Immature natural killer cell (primary cell): ENCODE measurements around the gene KANK3. TPM values are rescaled to one million over a fixed set of nuclear protein-coding genes. Genes with fewer than 3 reads are reported as not detected.
"Not testable (repeated sequence)": the region's sequence is repeated elsewhere in the genome, so short reads cannot be mapped to it uniquely, and the experiment has no call there.

Experiments
- DNase-seq, 3 donors: peaks; one replicate each; pipeline ENCODE4 v3.0.0; 2022; ENCODE audit warnings: mixed read lengths in 1 of 3
- H3K27ac Mint-ChIP-seq, 6 donors: one replicate each; pipeline ENCODE4 v1.8.0; 2020; ENCODE audit warnings: mixed read lengths in 6 of 6, mild to moderate bottlenecking in 5 of 6, inconsistent platforms in 4 of 6, moderate library complexity in 3 of 6
- H3K27me3 Mint-ChIP-seq, 3 donors: one replicate each; pipeline ENCODE4 v1.8.0; 2020 to 2021; ENCODE audit warnings: low read depth in 3 of 3, mild to moderate bottlenecking in 3 of 3, mixed read lengths in 3 of 3, moderate library complexity in 3 of 3, inconsistent platforms in 1 of 3
- H3K36me3 Mint-ChIP-seq, 3 donors: one replicate each; pipeline ENCODE4 v1.8.0; 2020; ENCODE audit warnings: mixed read lengths in 3 of 3, inconsistent platforms in 2 of 3, mild to moderate bottlenecking in 2 of 3
- H3K4me1 Mint-ChIP-seq, 2 donors: one replicate each; pipeline ENCODE4 v1.8.0; 2020; ENCODE audit warnings: inconsistent platforms in 2 of 2, mild to moderate bottlenecking in 2 of 2, mixed read lengths in 2 of 2, moderate library complexity in 1 of 2
- H3K4me3 Mint-ChIP-seq, 5 donors: one replicate each; pipeline ENCODE4 v1.8.0; 2020; ENCODE audit warnings: mild to moderate bottlenecking in 5 of 5, mixed read lengths in 5 of 5, inconsistent platforms in 3 of 5, moderate library complexity in 3 of 5
- H3K9me3 Mint-ChIP-seq, 6 donors: one replicate each; pipeline ENCODE4 v1.8.0; 2020; ENCODE audit warnings: mild to moderate bottlenecking in 6 of 6, mixed read lengths in 6 of 6, inconsistent platforms in 4 of 6, moderate library complexity in 3 of 6
- polyA plus RNA-seq, 3 donors: library from polyadenylated mRNA; unstranded; fragments of 300-500 nt; fragmentation: Illumina TruSeq; gene quantifications; one replicate each; pipeline ENCODE4 v1.2.3, GENCODE V29; 2021

Gene KANK3
- polyA plus RNA-seq, 3 donors from 2014 or later, result 4.8 to 8.0 (median 5.3) TPM

DNA sequence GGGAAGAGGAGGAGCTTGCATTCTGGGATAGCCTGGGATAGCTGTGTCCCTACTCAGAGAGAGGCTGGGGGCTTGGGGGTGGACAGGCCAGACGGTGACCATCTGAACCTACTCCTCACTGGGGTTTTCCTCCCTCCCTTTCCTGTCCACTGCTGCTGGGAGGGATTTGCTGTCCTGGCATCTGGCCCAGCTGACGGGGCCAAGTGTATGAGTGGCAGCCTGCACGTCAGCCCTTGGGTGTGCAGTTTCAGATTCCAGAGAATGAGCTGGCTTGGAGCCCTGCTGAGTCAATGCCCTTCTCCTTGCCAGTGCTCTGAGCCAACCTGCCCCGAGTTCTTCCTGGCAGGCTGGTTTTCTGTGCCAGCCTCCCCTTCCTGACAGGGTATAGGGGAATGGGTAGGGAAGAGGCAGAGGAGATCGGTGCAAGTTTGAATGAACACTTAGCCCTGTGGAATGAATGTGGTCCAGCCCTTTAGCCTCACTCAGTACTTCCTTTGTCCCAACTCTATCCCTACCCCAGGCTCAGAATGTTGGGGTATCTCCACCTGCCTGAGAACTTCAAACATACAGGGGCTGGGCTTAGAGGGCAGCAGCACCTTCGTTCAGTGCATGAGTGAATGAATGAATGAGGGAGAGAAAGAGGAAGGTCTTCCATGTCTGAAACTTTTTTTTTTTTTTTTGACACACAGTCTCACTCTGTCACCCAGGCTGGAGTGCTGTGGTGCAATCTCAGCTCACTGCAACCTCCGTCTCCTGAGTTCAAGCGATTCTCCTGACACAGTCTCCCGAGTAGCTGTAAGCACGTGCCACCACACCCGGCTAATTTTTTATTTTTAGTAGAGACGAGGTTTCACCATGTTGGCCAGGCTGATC lies 19.1 kb upstream of the KANK3 start:
- H3K36me3 Mint-ChIP-seq, result no peaks in the 10 kb centered on the region
- no peak overlapping the region for H3K27ac Mint-ChIP-seq
- DNase-seq, result no peak
- peaks cover 10 to 22% (median 11%) of the 10 kb centered on the region in 3 donors for H3K27me3 Mint-ChIP-seq
- H3K9me3 Mint-ChIP-seq, result no peaks in the 10 kb centered on the region
- H3K4me1 Mint-ChIP-seq, result peaks cover 7% of the 10 kb centered on the region in 2 donors
- H3K4me3 Mint-ChIP-seq, result peak overlapping the region in 1 of 5 donors; percentile 63

DNA sequence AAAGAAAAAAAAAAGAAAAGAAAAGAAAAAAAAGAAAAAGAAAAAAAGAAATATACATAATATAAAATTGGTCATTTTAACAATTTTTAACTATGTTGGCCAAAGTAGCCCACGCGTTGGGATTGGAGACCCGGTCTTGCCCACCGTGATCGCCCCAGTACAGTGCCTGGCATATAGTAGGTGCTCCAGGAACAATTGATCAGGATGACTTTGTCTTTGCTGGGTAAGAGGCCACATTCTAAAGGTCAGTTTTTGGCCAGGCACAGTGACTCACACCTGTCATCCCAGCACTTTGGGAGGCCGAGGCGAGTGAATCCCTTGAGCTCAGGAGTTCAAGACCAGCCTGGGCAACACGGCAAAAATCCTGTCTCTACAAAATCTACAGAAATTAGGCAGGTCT lies 17.1 kb upstream of the KANK3 start:
- H3K36me3 Mint-ChIP-seq, result no peaks in the 10 kb centered on the region
- H3K4me1 Mint-ChIP-seq, result peaks cover 7 to 12% of the 10 kb centered on the region in 2 donors
- no peak for DNase-seq
- no peak overlapping the region for H3K4me3 Mint-ChIP-seq
- H3K27me3 Mint-ChIP-seq, result peaks cover 4 to 22% (median 6%) of the 10 kb centered on the region in 3 donors
- no peak overlapping the region for H3K27ac Mint-ChIP-seq
- no peaks in the 10 kb centered on the region for H3K9me3 Mint-ChIP-seq

DNA sequence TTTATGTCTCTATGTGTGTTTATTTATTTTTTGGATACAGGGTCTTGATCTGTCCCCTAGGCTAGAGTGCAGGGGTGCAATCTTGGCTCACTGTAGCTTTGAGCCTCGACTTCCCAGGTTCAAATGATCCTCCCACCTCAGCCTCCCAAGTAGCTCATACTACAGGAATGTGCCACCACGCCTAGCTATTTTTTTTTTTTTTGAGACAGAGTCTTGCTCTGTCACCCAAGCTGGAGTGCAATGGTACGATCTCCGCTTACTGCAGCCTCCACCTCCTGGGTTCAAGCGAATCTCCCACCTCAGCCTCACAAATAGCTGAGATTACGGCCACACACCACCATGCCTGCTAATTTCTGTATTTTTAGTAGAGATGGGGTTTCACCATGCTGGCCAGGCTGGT lies 15.9 kb upstream of the KANK3 start:
- Mint-ChIP-seq H3K9me3 (no peaks in the 10 kb centered on the region), H3K36me3 (no peaks in the 10 kb centered on the region), H3K4me3 (no peak overlapping the region), H3K27ac (no peak overlapping the region), H3K27me3 (peaks cover 5 to 21% (median 7%) of the 10 kb centered on the region in 3 donors), H3K4me1 (peaks cover 5 to 12% of the 10 kb centered on the region in 2 donors)
- no peak for DNase-seq

DNA sequence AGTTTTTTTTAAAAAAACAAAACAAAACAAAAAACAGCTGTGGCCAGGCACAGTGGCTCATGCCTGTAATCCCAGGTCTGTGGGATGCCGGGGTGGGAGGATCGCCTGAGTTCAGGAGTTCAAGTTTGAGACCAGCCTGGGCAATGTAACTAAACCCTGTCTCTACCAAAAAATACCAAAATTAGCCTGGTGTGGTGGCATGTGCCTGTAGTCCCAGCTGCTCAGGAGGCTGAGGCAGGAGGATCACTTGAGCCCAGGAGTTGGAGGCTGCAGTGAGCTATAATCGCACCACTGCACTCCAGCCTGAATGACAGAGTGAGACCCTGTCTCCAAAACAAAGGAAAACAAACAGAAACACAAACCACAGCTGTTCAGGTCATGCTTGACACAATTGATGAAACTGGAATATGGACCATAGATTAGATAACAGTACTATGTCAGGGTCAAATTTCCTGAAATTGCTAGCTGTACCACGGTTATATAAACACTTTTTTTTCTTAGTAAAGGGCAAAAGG lies 14.0 kb upstream of the KANK3 start:
- no peak for DNase-seq
- Mint-ChIP-seq H3K4me3 (no peak overlapping the region), H3K4me1 (peaks cover 2 to 5% of the 10 kb centered on the region in 2 donors), H3K27ac (no peak overlapping the region), H3K36me3 (no peaks in the 10 kb centered on the region), H3K27me3 (peaks cover 6 to 18% (median 7%) of the 10 kb centered on the region in 3 donors), H3K9me3 (no peaks in the 10 kb centered on the region)

DNA sequence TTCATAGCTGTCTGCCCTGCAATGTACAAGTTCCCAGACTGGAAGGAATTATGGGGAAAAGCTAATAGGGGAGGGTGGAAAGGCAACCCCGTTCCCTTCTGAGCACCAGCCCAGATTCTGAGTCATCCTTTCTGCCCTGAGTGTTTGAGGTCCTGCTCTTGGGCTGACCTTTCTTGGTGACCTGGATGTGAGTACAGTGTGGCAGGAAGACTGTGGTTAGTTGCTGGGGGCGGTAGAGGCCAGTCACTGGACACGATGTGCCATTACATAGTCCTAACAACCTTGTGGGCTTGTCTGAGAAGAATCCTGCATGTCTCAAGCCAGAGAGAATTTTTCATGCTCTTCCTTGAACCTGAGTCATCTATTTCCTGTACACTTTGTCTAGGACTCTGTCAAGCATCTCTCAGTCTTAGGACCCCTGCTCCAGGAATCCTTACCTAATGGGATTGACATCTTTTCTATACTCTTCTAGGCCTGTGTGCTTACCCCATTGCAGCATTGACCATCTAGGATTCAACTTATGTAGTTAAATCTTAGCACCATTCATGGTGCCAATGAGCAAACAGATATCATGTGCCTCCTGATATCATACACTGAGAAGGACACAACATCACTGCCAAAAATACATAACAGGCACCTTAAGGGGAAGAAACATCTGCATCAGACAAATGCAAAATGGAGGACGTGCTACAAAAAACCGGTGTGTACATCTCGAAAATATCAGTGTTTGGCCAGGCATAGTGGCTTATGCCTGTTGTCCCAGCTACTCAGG lies 12.8 kb upstream of the KANK3 start:
- Mint-ChIP-seq H3K27me3 (peaks cover 6 to 19% (median 9%) of the 10 kb centered on the region in 3 donors), H3K27ac (no peak overlapping the region), H3K4me1 (peaks cover 2 to 5% of the 10 kb centered on the region in 2 donors), H3K4me3 (no peak overlapping the region), H3K36me3 (no peaks in the 10 kb centered on the region), H3K9me3 (no peaks in the 10 kb centered on the region)
- no peak for DNase-seq

DNA sequence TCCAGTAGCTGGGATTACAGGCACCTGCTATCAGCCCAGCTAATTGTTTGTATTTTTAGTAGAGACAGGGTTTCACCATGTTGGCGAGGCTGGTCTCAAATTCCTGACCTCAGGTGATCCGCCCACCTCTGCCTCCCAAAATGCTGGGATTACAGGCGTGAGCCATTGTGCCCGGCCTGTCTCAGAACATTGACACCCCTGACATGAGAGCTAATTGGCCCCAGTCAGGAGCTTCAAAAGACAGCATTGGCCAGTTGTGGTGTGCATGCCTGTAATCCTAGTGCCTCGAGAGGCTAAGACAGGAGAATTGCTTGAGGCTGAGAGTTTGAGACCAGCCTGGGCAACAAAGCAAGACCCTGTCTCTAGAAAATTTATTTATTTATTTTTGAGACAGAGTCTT lies 9.8 kb upstream of the KANK3 start:
- not testable (repeated sequence) for H3K4me3 Mint-ChIP-seq, H3K27me3 Mint-ChIP-seq, DNase-seq, H3K4me1 Mint-ChIP-seq, H3K9me3 Mint-ChIP-seq, H3K27ac Mint-ChIP-seq, H3K36me3 Mint-ChIP-seq

DNA sequence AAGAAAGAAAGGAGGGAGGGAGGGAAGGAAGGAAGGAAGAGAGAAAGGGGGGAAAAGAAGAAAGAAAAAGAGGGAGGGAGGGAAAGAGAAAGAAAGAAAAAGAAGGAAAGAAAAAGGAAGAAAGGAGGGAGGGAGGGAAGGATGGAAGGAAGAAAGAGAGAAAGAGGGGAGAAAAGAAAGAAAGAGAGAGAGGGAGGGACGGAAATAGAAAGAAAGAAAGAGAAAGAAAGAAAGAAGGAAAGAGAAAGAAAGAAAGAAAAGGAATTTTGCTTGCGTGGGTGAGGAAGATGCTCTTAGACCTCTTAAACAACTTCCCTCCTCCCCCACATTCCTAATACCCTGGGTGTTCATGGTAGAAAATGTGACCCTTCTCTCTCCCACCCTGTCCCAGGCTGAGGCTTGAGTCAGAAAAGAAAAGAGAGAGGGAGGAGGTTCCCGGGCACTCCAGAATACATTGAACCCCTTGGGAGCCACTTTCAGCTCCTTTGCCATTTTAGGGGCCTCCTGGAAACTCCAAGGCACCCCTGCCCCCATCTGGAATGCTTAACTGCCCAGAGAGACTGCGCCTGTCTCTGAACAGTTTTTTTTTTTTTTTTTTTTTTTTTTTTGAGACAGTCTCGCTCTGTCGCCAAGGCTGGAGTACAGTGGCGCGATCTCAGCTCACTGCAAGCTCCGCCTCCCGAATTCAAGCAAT lies 9.2 kb upstream of the KANK3 start:
- DNase-seq, result no peak
- H3K9me3 Mint-ChIP-seq, result no peaks in the 10 kb centered on the region
- no peaks in the 10 kb centered on the region for H3K36me3 Mint-ChIP-seq
- peaks cover 2 to 5% of the 10 kb centered on the region in 2 donors for H3K4me1 Mint-ChIP-seq
- H3K27ac Mint-ChIP-seq, result no peak overlapping the region
- H3K27me3 Mint-ChIP-seq, result peaks cover 4 to 9% (median 8%) of the 10 kb centered on the region in 3 donors
- H3K4me3 Mint-ChIP-seq, result no peak overlapping the region

DNA sequence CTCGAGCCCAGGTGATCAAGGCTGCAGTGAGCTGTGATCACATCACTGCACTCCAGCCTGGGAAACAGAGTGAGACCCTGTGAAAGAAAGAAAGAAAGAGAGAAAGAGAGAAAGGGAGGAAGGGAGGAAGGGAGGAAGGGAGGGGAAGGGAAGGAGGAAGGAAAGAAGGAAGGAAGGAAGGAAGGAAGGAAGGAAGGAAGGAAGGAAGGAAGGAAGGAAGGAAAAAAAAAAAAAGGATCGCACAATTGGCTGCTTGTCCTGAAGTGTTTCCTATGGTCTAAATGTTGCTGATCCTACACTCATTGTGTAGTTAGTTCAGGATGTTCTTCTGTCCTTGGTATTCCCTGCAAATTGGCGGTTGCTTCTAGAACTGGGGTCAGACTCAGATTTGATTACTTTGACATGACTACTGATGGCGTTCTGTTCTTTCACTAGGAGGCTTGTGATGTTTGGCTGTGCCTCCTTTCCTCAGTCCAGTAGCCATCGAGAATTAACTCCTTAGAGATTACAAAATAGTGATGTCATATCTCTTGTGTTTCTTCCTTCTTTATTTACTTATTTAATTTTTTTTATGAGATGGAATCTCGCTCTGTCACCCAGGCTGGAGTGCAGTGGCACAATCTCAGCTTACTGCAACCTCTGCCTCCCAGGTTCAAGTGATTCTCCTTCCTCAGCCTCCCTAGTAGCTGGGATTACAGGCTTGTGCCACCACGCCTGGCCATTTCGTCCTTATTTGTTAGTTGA lies 6.7 kb upstream of the KANK3 start:
- DNase-seq, H3K36me3 Mint-ChIP-seq, H3K9me3 Mint-ChIP-seq, H3K4me3 Mint-ChIP-seq, H3K4me1 Mint-ChIP-seq, H3K27ac Mint-ChIP-seq: not testable (repeated sequence)
- H3K27me3 Mint-ChIP-seq, result peaks cover 4 to 11% (median 8%) of the 10 kb centered on the region in 3 donors

DNA sequence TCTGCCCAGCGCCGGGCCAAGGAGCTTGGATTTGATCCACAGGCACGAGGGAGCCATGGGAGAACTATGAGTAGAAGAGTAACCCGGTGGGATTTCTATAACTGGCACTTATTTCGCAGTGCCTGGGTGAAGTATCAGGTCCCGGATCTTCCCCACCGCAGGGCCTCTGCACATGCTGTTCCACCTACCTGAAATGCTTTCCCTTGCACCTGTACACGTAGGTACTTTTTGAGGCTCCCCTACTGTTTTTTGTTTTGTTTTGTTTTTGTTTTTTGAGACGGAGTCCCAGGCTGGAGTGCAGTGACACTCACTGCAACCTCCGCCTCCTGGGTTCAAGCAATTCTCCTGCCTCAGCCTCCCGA lies 402 bp upstream of the KANK3 start:
- H3K36me3 Mint-ChIP-seq, result no peaks in the 10 kb centered on the region
- no peak for DNase-seq
- peaks cover 0 to 8% (median 6%) of the 10 kb centered on the region in 3 donors for H3K27me3 Mint-ChIP-seq
- H3K9me3 Mint-ChIP-seq, result no peaks in the 10 kb centered on the region
- peak overlapping the region; percentile 86 to 90 (median 87) for H3K4me3 Mint-ChIP-seq
- H3K4me1 Mint-ChIP-seq, result peaks cover 19 to 25% of the 10 kb centered on the region in 2 donors
- peak overlapping the region; percentile 39 to 92 (median 86) for H3K27ac Mint-ChIP-seq

DNA sequence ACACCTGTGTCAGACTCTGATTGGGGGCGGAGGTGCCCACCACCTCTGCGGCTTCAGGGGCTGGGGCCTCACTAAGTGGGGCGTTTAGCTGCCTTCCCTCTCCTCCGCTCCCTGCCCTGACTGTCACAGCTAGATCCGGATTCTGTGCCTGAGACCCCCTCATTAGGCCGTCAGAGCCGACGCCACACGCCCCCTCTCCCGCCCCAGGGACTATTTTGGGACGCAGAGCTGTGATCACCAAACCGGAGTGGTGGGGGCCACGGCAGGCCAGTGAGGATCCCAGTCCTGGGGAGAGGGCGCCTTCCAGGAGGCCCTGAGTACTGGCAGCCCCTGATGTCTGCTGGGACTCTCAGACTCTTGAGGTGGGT lies 762 bp downstream of the KANK3 start:
- Mint-ChIP-seq H3K9me3 (no peaks in the 10 kb centered on the region), H3K4me1 (peaks cover 21 to 25% of the 10 kb centered on the region in 2 donors), H3K27ac (peak overlapping the region; percentile 76 to 93 (median 88)), H3K36me3 (no peaks in the 10 kb centered on the region), H3K27me3 (peaks cover 4 to 9% (median 8%) of the 10 kb centered on the region in 3 donors), H3K4me3 (peak overlapping the region; percentile 52 to 90 (median 75))
- DNase-seq, result no peak

DNA sequence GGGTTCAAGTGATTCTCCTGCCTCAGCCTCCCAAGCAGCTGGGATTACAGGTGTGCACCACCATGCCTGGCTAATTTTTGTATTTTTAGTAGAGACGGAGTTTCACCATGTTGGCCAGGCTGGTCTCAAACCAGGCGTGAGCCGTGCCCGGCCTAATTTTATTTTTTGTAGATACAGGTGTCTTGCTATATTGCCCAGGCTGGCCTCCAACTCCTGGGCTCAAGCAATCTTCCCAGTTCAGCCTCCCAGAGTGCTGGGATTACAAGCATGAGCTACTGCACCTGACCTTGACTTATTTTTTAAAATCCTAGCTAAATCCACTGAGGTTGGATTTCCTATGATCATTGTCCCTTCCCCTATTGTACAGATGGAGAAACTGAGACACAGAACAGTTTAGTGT lies 1.6 kb downstream of the KANK3 start:
- not testable (repeated sequence) for H3K27me3 Mint-ChIP-seq, DNase-seq, H3K9me3 Mint-ChIP-seq, H3K36me3 Mint-ChIP-seq
- peaks cover 21 to 25% of the 10 kb centered on the region in 2 donors for H3K4me1 Mint-ChIP-seq
- peak overlapping the region; percentile 42 to 90 (median 71) for H3K4me3 Mint-ChIP-seq
- peak overlapping the region; percentile 76 to 93 (median 88) for H3K27ac Mint-ChIP-seq

DNA sequence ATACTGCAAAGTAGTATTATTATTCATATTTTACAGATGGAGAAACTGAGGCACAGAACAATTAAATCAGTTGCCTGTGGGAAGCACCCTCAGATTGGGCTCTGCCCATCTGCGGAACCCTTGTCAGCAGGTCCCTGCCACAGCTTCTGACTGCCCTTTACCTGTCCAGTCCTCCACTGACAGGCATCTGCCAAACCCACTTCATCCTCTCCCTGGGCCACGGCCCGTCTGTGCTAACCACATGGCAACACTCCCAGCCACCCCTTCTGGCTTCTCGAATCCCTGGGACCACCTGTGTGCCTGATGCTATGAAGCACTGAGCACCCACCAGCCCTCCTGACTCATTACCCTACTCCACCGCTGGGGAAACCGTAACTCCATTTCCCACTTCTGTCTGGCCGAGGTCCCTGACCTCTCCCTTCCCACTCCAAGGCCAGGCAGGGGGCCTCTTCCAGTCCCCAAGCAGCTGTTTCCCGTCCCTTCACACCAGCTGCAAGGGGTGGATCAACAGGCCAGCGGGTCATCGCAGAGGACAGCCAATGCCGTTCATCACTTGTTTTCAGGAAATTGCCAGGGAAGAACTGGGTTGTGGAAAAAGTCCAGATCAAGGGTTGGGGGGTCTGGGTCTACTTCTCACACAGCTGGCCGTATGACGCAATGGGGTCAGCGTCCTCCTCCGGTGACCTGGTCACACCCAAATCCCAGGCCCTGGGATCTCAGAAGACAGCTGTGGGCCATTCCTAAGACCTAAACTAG lies 2.5 kb downstream of the KANK3 start:
- no peak for DNase-seq
- Mint-ChIP-seq H3K9me3 (no peaks in the 10 kb centered on the region), H3K27me3 (peaks cover 8 to 14% (median 9%) of the 10 kb centered on the region in 3 donors), H3K27ac (peak overlapping the region in 4 of 6 donors; percentile 30 to 93 (median 72)), H3K4me1 (peaks cover 28 to 31% of the 10 kb centered on the region in 2 donors), H3K4me3 (no peak overlapping the region), H3K36me3 (no peaks in the 10 kb centered on the region)
